HL-60 (cell line): ENCODE data around the gene C7orf57.
"Not testable (repeated sequence)": the region's sequence is repeated elsewhere in the genome, so short reads cannot be mapped to it uniquely, and the experiment has no call there.

Experiments
- DNase-seq, 2 experiments: peaks; one replicate each; pipeline ENCODE4 v3.0.0-alpha.2; 2010 to 2020; ENCODE audit warnings: low read depth in 1 of 2, low spot score in 1 of 2
- H3K27ac ChIP-seq: fragments of 250-450 bp; sonication (Bioruptor Pico); replicated peaks from 2 replicates; pipeline ENCODE4 v1.5.1; 2020; ENCODE audit warnings: mild to moderate bottlenecking, moderate library complexity
- H3K27me3 ChIP-seq: fragments of 250-450 bp; sonication (Bioruptor Pico); 2 replicates; pipeline ENCODE4 v1.5.1; 2021; ENCODE audit warnings: mild to moderate bottlenecking, moderate library complexity; ENCODE audit not compliant: insufficient read depth, poor library complexity, severe bottlenecking
- H3K4me3 ChIP-seq: replicated peaks from 2 replicates; pipeline ENCODE4 v1.5.1; 2011; ENCODE audit warnings: mild to moderate bottlenecking, control low read depth, low read length; ENCODE audit not compliant: insufficient read depth
- GABPA ChIP-seq: IDR thresholded peaks from 2 replicates; pipeline ENCODE4 v1.6.1; 2012; ENCODE audit warnings: low read depth
- POLR2AphosphoS5 ChIP-seq: IDR thresholded peaks from 2 replicates; pipeline ENCODE4 v1.6.1; 2012; ENCODE audit warnings: low read depth
- SPI1 ChIP-seq: IDR thresholded peaks from 2 replicates; pipeline ENCODE4 v1.6.1; 2012; ENCODE audit warnings: low read depth, mild to moderate bottlenecking, borderline replicate concordance
- long read RNA-seq: library from polyadenylated mRNA; unstranded; transcript quantifications from one replicate; pipeline ENCODE4 v2.0.0, GENCODE V29; 2020
- TF ChIP-seq, protein P1 (sequence below): IDR thresholded peaks from one replicate; pipeline ENCODE4 v1.5.1; 2011; ENCODE audit warnings: low read length, control low read depth, inconsistent platforms; ENCODE audit not compliant: insufficient read depth
- TF ChIP-seq, protein P2 (sequence below): IDR thresholded peaks from 2 replicates; pipeline ENCODE4 v1.6.1; 2012; ENCODE audit warnings: low read depth; ENCODE audit not compliant: insufficient replicate concordance

The C7orf57 gene
- long read RNA-seq, result 0 reads

DNA sequence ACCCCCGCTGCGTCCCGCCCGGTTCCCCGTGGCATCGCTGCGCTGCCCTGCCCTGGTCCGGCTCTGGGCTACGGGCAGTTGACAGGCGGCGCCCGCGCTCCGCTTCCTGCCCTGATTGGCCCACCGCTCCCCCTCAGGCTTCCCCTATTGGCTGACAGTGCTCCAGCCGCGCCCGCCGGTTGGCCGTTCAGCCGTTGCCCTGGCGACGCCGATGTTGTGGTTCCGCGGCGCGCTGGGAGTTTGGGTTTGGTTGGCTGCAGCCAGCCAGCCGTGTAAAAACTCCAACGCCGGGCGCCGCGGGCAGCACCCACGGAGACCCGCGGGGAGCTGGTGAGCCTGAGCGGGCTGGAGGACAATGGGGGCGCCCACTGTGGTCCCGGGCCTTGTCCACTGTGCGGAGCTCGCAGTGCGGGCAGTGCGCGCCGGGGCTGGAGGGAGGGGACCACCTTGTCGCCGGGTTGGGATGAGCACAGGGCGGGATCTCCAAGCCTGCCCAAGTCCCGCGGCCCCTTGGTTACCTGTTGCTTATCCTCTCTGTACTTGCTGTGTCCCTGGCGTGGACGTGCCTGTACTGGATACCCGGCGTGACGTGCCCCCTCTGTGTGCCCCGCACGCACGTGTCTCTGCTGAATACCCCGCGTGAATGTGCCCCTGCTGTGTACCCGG, at the start of gene C7orf57:
C7orf57 (plus strand) TSS at position 243 of the 666 bp plus-strand sequence. CDS start 766 bp downstream, outside the sequence.
- Histone ChIP-seq H3K27me3 (peaks cover 43% of the 10 kb centered on the region), H3K4me3 (peak within 1 kb of the TSS; percentile 25), H3K27ac (no peak within 1 kb of the TSS)
- DNase-seq, result peak; percentile 35 to 60
- TF ChIP-seq POLR2AphosphoS5 (no peak), GABPA (no peak), SPI1 (no peak)
- TF ChIP-seq, protein P1, sequence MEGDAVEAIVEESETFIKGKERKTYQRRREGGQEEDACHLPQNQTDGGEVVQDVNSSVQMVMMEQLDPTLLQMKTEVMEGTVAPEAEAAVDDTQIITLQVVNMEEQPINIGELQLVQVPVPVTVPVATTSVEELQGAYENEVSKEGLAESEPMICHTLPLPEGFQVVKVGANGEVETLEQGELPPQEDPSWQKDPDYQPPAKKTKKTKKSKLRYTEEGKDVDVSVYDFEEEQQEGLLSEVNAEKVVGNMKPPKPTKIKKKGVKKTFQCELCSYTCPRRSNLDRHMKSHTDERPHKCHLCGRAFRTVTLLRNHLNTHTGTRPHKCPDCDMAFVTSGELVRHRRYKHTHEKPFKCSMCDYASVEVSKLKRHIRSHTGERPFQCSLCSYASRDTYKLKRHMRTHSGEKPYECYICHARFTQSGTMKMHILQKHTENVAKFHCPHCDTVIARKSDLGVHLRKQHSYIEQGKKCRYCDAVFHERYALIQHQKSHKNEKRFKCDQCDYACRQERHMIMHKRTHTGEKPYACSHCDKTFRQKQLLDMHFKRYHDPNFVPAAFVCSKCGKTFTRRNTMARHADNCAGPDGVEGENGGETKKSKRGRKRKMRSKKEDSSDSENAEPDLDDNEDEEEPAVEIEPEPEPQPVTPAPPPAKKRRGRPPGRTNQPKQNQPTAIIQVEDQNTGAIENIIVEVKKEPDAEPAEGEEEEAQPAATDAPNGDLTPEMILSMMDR, result no peak
- TF ChIP-seq, protein P2, sequence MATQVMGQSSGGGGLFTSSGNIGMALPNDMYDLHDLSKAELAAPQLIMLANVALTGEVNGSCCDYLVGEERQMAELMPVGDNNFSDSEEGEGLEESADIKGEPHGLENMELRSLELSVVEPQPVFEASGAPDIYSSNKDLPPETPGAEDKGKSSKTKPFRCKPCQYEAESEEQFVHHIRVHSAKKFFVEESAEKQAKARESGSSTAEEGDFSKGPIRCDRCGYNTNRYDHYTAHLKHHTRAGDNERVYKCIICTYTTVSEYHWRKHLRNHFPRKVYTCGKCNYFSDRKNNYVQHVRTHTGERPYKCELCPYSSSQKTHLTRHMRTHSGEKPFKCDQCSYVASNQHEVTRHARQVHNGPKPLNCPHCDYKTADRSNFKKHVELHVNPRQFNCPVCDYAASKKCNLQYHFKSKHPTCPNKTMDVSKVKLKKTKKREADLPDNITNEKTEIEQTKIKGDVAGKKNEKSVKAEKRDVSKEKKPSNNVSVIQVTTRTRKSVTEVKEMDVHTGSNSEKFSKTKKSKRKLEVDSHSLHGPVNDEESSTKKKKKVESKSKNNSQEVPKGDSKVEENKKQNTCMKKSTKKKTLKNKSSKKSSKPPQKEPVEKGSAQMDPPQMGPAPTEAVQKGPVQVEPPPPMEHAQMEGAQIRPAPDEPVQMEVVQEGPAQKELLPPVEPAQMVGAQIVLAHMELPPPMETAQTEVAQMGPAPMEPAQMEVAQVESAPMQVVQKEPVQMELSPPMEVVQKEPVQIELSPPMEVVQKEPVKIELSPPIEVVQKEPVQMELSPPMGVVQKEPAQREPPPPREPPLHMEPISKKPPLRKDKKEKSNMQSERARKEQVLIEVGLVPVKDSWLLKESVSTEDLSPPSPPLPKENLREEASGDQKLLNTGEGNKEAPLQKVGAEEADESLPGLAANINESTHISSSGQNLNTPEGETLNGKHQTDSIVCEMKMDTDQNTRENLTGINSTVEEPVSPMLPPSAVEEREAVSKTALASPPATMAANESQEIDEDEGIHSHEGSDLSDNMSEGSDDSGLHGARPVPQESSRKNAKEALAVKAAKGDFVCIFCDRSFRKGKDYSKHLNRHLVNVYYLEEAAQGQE, result no peak

DNA sequence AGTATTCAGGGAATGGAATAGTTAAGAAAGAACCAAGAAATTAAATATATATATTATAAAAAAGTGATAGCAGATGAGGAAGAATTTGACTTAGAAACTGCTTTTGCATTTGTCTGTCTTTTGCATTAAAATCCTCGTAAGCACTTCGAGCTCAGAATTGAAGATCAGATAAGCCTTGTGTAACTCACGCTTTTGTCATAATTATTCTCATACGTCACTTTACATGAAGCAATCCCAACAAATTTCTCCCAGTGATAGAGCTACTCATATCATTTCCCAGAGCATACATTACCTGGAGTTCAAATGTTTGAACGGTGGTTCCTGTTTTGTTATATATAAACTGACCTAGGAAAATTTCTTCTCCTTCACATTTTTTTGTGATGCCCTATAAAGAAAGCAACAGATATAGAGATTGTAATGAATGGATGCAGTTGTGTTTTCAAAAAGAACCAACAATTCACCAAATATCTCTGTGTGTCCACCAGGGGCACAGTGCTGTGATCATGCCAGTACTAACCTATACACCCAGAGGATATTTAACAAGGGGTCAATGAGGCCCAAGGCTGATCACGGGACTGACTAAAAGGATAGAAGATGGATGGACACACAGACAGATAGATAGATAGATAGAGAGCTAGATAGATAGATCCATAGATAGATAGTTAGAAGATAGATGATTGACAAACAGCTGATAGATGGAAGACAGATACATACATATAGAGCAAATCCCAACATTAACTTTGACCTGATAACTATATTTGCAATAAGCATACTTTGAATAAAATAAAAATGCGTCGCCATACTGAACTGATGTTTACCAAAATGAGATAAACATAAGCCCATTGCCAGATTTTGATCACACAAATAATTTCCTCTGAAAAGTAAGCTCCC, 46.6 kb upstream of the C7orf57 start:
- no peak for DNase-seq
- H3K27ac ChIP-seq, result no peak overlapping the region
- no peak overlapping the region for H3K4me3 ChIP-seq
- H3K27me3 ChIP-seq, result no peaks in the 10 kb centered on the region
- TF ChIP-seq, protein P1, result peak; percentile 21
- no peak for TF ChIP-seq POLR2AphosphoS5

DNA sequence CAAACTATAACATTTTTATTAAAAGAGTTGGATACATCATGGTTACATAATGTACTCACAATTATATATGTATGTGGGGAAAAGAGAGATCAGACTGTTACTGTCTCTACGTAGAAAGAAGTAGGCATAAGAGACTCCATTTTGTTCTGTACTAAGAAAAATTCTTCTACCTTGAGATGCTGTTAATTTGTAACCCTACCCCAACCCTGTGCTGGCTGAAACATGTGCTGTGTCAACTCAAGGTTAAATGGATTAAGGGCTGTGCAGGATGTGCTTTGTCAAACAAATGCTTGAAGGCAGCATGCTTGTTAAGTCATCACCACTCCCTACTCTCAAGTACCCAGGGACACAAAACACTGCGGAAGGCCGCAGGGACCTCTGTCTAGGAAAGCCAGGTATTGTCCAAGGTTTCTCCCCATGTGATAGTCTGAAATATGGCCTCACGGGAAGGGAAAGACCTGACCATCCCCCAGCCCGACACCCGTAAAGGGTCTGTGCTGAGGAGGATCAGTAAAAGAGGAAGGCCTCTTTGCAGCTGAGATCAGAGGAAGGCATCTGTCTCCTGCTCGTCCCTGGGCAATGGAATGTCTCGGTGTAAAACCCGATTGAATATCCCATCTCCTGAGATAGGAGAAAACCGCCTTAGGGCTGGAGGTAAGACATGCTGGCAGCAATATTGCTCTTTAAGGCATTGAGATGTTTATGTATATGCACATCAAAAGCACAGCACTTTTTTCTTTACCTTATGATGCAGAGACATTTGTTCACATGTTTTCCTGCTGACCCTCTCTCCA, 45.5 kb upstream of the C7orf57 start:
- not testable (repeated sequence) for H3K27me3 ChIP-seq, H3K27ac ChIP-seq, H3K4me3 ChIP-seq, DNase-seq
- peak; percentile 21; the same call in 1 of the 2 replicates for TF ChIP-seq SPI1

DNA sequence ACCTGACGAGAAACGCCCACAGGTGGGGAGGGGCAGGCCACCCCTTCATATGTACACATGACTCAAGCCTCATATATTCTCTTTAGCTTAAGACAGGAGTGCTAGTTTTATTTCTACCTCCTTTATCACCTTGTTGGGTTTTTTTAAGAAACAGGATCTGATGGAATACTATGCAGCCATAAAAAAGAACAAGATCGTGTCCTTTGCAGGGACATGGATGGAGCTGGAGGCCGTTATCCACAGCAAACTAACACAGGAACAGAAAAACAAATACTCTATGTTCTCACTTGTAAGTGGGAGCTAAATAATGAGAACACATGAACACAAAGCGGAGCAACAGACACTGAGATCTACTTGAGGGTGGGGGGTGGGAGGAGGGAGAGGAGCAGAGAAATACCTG, 44.8 kb upstream of the C7orf57 start:
- no peaks in the 10 kb centered on the region for H3K27me3 ChIP-seq
- no peak overlapping the region for H3K4me3 ChIP-seq
- no peak overlapping the region for H3K27ac ChIP-seq
- DNase-seq, result no peak
- TF ChIP-seq POLR2AphosphoS5 (no peak), GABPA (no peak), SPI1 (no peak)
- TF ChIP-seq, protein P1, result no peak
- TF ChIP-seq, protein P2, result no peak
